GM23338 (cell line): Measurements from ENCODE around the gene UBE2H.

Experiments used
- CTCF ChIP-seq, 2 experiments: fragments of 200-600 bp in 1 of 2; sonication (generic) in 1 of 2; conservative IDR thresholded peaks; 2 replicates each; pipeline versions ENCODE4 v1.5.1 to v1.6.1; 2016 to 2017; ENCODE audit warnings: antibody characterized with exemption in 2 of 2, low read depth in 2 of 2, mild to moderate bottlenecking in 2 of 2, moderate library complexity in 1 of 2
- REST ChIP-seq: IDR thresholded peaks from one replicate; pipeline ENCODE4 v1.6.1; 2018; ENCODE audit warnings: antibody characterized with exemption; ENCODE audit not compliant: unreplicated experiment
- ZNF114 ChIP-seq: fragments of 250-450 bp; sonication (Bioruptor Pico); IDR thresholded peaks from 2 replicates; pipeline ENCODE4 v1.5.0; 2020; ENCODE audit warnings: mild to moderate bottlenecking, moderate library complexity

DNA sequence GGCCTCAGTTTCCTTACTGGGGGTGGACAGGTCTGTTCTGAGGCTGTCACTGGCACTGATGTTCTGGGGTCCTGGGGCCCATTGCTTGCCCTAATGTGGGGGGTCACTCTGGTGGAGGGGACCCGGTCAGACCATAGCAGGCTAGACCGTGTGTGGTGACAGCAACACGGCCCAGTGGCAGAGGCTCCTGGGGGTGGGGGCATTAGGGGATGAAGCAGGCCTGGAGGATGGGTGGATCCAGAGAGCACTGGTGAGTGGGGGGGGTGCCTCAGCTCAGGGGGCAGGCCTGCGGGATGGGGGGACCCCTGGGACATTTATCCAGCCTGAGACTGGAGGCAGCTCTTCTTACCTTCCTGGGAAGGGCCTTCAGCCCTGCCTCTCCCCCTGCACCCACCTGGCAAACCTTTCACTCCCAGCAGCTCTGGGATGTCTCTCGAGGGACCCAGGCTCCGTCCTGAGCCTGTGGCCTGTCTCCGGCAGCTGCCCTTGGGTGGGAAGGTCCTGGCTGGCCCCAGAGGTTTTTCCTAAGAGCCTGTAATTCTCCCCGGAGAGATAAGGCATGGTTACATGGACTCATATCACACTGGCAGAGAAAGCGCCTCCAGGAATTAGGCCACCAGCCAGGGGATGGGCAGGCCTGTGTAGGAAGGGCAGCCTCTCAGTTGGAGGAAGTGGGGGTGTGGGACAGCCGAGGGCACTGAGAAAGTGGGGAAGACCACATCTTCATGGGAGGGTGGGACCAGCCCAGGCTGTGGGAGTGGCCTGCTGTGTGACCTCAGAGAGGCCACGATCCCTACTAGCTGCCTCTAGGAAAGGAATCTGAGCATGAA, 147.7 kb downstream of the UBE2H start:
- TF ChIP-seq REST, result no peak
- no peak for TF ChIP-seq CTCF (conservative IDR thresholded peaks at IDR 0.05; ENCODE audit: low read depth in 2 of 2)
- TF ChIP-seq ZNF114 (CRISPR knock-in tag), result no peak
